ENCODE data around the gene SPATA32. TPM values are rescaled to one million over a fixed set of nuclear protein-coding genes. Genes with fewer than 3 reads are reported as not detected.

The SPATA32 gene
- total and polyA plus RNA-seq, 9 donors, result 0.04 to 0.08 TPM; not detected in 7

DNA sequence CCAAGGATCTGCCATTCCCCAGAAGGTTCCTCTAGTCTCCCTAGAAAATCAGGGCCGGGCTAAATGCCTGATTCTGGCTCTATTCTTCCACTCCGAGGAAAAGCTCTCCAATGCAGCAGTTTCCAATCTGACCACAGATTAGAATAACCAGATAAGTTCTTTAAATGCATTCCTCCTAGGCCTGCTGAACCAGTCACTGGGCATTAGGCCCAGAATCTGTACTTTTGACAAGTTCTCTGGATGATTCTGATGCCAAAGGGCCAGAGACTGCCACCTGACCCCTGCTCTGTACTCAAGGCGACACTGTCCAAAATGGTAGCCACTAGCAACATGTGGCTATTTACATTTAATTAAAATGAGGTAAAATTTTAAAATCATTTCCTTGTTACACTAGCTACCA lies 32.6 kb upstream of the SPATA32 start:
- Histone ChIP-seq H3K4me1 (ENCODE audit: control insufficient read depth, insufficient read depth, low read length) (peaks cover 86% of the 10 kb centered on the region), H3K4me3 (ENCODE audit: low read length) (no peak overlapping the region), H3K36me3 (ENCODE audit: control insufficient read depth, insufficient read depth, low read length) (peaks cover 18% of the 10 kb centered on the region), H3K27me3 (ENCODE audit: control insufficient read depth, insufficient read depth, low read length) (no peaks in the 10 kb centered on the region), H3K27ac (ENCODE audit: low read length) (peak overlapping the region; percentile 81), H3K9me3 (replicated peaks; ENCODE audit: control insufficient read depth, low read depth, low read length) (no peaks in the 10 kb centered on the region)
- 61% methylated on average over 2 of the region's 3 CpGs for WGBS (ENCODE audit: insufficient coverage)
- DNase-seq, result peak; percentile 43

DNA sequence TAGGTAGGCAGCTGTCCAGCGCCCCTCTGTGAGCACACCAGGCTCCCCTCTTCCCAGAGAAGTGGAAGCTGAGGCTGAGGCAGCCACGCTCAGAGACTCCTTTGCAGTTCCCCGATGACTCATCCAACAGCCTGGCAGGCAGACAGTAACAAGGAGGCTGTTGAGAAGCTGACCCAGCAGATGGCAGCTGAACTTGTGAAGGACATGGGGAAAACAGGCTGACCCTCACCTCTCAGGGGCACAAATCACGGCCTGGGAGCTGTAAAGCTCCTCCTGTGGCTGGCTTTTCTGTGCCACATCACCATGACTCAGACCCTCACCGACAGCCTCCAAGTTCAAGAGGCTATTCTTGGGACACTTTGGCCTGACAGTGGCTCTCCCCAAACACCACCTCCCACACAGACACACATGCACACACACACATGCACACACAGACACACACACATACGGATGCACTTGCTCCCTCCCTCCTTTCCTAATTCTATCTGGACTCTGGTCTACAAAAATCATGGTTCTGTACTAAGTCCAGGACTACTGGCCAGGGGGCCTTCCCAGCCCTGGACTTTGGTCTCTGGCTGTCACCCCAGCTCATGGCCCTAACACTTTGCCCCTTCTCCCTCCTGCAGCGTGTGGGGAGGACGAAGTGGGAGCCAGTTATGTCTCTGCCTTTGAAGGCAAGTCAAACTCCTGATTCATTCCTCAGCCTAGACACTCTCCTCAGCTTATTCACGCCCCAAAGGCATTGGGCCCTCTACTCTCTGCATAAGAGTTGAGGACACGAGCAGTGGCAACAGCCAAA lies 31.7 kb upstream of the SPATA32 start:
- WGBS (ENCODE audit: insufficient coverage), result 62% methylated on average over 2 of the region's 10 CpGs
- DNase-seq, result peak; percentile 85
- Histone ChIP-seq H3K27ac (ENCODE audit: low read length) (peak overlapping the region; percentile 81), H3K36me3 (ENCODE audit: control insufficient read depth, insufficient read depth, low read length) (peaks cover 23% of the 10 kb centered on the region), H3K27me3 (ENCODE audit: control insufficient read depth, insufficient read depth, low read length) (no peaks in the 10 kb centered on the region), H3K9me3 (replicated peaks; ENCODE audit: control insufficient read depth, low read depth, low read length) (no peaks in the 10 kb centered on the region), H3K4me1 (ENCODE audit: control insufficient read depth, insufficient read depth, low read length) (peaks cover 86% of the 10 kb centered on the region), H3K4me3 (ENCODE audit: low read length) (no peak overlapping the region)

DNA sequence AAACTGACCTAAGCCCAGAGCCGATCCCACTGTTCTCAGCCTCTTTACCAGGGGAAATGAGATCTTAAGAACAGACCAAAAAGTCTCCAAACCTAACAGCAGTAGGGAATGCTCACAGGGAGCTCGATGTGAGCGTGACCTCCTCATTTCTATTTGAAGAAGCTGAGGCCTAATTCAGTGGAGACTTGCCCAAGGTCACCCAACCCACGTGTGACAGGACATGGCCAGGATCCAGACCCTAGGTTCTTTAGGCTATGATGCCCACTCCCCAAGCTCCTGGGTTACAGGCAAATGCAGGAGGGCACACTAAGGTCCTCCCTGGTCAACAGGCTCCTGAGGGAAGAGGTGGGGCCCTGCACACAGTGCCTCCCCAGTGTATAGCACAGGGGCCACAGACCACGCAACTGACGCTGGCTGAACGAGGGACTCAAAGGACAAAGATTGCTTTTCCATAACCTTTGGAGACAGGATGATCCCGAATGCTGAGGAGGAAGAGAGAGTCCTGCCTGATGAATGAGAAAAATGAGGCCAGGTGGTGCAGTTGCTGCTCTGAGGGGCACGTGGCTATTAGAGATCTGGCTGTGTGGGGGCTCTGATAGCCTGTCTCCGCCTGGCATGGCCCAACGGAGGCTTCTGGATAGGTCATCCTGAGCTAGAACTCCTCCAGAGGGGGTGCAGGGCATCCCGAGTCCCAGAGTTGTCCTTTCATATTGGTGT lies 31.0 kb upstream of the SPATA32 start:
- 61% methylated on average over 7 of the region's 12 CpGs for WGBS (ENCODE audit: insufficient coverage)
- H3K27ac ChIP-seq (ENCODE audit: low read length), result peak overlapping the region; percentile 81

DNA sequence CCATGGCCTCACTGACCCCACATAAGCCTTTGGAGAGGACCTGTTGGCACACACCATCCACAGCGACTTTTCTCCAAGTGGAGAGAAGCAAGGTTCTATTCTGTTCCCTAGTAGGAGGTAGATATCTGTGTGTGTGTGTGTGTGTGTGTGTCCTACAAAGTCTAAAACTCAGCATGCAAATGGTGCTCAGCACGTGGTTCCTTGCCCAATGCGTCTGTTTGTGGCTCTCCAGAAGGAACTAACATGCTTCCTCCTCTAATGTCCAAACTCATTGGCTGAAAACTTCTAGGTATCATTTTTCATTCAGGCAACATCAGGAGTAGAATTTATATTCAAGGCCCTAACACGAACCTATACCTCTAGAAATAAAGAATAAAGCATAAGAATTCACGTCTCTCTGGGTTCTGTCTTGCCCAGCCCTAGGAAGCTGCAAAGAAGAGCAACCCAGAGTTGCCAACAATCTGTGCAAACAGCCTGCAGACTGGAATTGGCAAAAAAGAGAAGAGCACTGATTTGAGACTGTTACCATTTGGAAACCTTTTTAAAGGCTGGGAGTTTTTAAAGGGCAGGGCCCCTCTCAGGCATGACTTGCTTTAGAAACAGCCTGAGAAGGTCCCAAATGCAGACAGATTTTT lies 29.4 kb upstream of the SPATA32 start:
- no peaks in the 10 kb centered on the region for H3K27me3 ChIP-seq (ENCODE audit: control insufficient read depth, insufficient read depth, low read length)
- peak; percentile 71 for DNase-seq
- H3K4me3 ChIP-seq (ENCODE audit: low read length), result no peak overlapping the region
- H3K27ac ChIP-seq (ENCODE audit: low read length), result no peak overlapping the region
- peaks cover 34% of the 10 kb centered on the region for H3K36me3 ChIP-seq (ENCODE audit: control insufficient read depth, insufficient read depth, low read length)
- WGBS (ENCODE audit: insufficient coverage), result 0% methylated on average over 2 of the region's 5 CpGs
- H3K9me3 ChIP-seq (replicated peaks; ENCODE audit: control insufficient read depth, low read depth, low read length), result no peaks in the 10 kb centered on the region
- peaks cover 93% of the 10 kb centered on the region for H3K4me1 ChIP-seq (ENCODE audit: control insufficient read depth, insufficient read depth, low read length)

More for the DNA sequence above, 31.0 kb upstream of the SPATA32 start:
- H3K4me3 ChIP-seq (ENCODE audit: low read length), result no peak overlapping the region
- DNase-seq, result no peak
- H3K36me3 ChIP-seq (ENCODE audit: control insufficient read depth, insufficient read depth, low read length), result peaks cover 23% of the 10 kb centered on the region
- H3K27me3 ChIP-seq (ENCODE audit: control insufficient read depth, insufficient read depth, low read length), result no peaks in the 10 kb centered on the region
- H3K9me3 ChIP-seq (replicated peaks; ENCODE audit: control insufficient read depth, low read depth, low read length), result no peaks in the 10 kb centered on the region
- peaks cover 90% of the 10 kb centered on the region for H3K4me1 ChIP-seq (ENCODE audit: control insufficient read depth, insufficient read depth, low read length)

DNA sequence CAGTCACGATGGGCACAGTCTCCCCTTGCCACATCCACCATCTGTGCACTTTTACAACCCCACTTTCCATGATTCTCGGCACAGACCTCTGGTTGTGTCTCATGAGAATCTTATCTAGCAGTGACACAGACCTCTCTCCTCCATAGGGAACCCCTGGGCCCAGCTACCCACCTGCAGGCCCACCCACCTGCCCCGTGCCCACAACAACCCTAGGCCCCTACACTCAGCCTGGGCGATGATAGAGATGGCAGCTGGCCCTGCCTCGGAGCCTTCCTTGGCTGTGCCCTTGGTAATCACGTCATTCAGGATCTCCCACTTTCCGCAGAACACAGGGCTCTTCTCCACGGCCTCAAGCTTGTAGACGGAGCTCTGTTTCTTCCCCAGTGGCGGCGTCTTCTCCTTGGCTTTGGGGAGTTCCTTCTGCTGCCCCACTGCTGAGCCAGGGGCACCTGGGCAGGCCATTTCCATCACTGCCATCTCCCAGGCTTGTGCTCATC lies 28.4 kb upstream of the SPATA32 start:
- Histone ChIP-seq H3K4me3 (ENCODE audit: low read length) (no peak overlapping the region), H3K27me3 (ENCODE audit: control insufficient read depth, insufficient read depth, low read length) (no peaks in the 10 kb centered on the region), H3K27ac (ENCODE audit: low read length) (no peak overlapping the region), H3K4me1 (ENCODE audit: control insufficient read depth, insufficient read depth, low read length) (peaks cover 85% of the 10 kb centered on the region), H3K9me3 (replicated peaks; ENCODE audit: control insufficient read depth, low read depth, low read length) (no peaks in the 10 kb centered on the region), H3K36me3 (ENCODE audit: control insufficient read depth, insufficient read depth, low read length) (peaks cover 43% of the 10 kb centered on the region)
- 91% methylated on average over 11 of the region's 11 CpGs for WGBS (ENCODE audit: insufficient coverage)
- no peak for DNase-seq

DNA sequence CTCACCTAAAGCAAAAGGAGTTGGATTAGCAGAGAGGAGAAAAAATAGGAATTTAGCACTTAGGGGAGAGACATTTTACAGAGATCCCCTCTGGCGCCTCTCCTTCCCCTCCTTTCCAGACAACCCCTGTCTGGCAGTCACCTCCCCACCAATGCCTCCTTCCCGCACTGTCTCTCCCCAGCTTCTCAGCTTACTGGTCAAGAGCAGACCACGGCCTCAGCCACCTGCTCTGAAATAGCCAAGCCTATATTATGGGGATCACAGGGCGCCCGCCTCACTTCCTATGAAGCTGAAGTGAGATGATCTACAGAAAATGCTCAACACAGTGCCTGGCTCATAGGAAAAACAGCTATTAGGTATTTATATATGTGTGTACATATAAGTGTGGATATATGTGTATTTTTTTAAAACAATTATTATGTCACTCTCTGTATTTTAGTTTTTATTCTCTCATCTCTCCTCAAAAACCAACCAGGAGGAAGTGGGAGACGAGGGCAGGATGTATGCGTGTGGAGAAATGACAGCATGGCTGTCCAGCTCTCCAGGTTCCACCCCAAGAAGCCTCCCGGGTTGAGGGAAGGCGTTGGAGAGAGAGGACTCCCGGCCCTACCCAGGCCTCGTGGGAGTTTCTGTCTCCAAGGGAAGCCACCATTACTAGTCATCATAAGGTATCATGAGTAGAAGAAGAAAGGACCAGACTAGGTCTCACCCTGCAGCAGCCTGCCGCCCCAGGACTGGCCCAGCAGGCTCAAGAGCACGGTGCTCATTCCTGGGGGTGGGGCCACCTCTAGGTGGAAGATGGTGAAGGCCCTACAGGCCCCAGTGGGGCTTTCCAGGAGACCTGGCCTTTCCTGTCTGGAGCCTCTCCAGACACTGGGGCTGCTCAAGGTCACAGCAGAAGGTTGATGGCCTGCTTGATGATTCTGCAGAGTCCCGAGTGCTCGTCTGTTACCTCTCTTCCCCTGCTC lies 27.7 kb upstream of the SPATA32 start:
- peak overlapping the region; percentile 89 for H3K27ac ChIP-seq (ENCODE audit: low read length)
- WGBS (ENCODE audit: insufficient coverage), result 70% methylated on average over 9 of the region's 15 CpGs

DNA sequence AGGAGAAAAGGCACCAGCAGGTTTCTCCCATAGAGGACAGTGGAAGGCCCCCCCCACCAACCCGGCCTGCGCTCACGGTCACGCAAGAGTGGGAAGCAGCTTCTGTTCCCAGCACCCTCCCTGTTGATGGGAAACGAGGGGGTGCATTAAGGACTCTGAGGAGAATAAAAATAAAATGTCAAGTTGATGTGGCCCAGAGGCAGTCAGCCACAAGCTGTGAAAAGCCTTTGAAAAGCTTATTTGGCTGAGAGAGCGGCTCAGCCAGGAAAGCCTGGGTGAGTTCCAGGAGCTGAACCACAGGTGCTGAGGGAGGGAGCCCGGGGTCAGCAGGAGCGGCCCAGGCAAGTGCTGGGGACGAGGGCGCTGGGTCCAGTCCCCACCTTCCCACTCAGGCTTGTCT lies 26.9 kb upstream of the SPATA32 start:
- no peaks in the 10 kb centered on the region for H3K27me3 ChIP-seq (ENCODE audit: control insufficient read depth, insufficient read depth, low read length)
- H3K9me3 ChIP-seq (replicated peaks; ENCODE audit: control insufficient read depth, low read depth, low read length), result no peaks in the 10 kb centered on the region
- H3K4me1 ChIP-seq (ENCODE audit: control insufficient read depth, insufficient read depth, low read length), result peaks cover 85% of the 10 kb centered on the region
- 51% methylated on average over 5 of the region's 10 CpGs for WGBS (ENCODE audit: insufficient coverage)
- no peak overlapping the region for H3K4me3 ChIP-seq (ENCODE audit: low read length)
- peaks cover 57% of the 10 kb centered on the region for H3K36me3 ChIP-seq (ENCODE audit: control insufficient read depth, insufficient read depth, low read length)
- H3K27ac ChIP-seq (ENCODE audit: low read length), result peak overlapping the region; percentile 89
- DNase-seq, result peak; percentile 63

More for the DNA sequence above, 27.7 kb upstream of the SPATA32 start:
- peak; percentile 40 for DNase-seq
- H3K4me3 ChIP-seq (ENCODE audit: low read length), result no peak overlapping the region
- peaks cover 50% of the 10 kb centered on the region for H3K36me3 ChIP-seq (ENCODE audit: control insufficient read depth, insufficient read depth, low read length)
- H3K27me3 ChIP-seq (ENCODE audit: control insufficient read depth, insufficient read depth, low read length), result no peaks in the 10 kb centered on the region
- H3K4me1 ChIP-seq (ENCODE audit: control insufficient read depth, insufficient read depth, low read length), result peaks cover 85% of the 10 kb centered on the region
- no peaks in the 10 kb centered on the region for H3K9me3 ChIP-seq (replicated peaks; ENCODE audit: control insufficient read depth, low read depth, low read length)

DNA sequence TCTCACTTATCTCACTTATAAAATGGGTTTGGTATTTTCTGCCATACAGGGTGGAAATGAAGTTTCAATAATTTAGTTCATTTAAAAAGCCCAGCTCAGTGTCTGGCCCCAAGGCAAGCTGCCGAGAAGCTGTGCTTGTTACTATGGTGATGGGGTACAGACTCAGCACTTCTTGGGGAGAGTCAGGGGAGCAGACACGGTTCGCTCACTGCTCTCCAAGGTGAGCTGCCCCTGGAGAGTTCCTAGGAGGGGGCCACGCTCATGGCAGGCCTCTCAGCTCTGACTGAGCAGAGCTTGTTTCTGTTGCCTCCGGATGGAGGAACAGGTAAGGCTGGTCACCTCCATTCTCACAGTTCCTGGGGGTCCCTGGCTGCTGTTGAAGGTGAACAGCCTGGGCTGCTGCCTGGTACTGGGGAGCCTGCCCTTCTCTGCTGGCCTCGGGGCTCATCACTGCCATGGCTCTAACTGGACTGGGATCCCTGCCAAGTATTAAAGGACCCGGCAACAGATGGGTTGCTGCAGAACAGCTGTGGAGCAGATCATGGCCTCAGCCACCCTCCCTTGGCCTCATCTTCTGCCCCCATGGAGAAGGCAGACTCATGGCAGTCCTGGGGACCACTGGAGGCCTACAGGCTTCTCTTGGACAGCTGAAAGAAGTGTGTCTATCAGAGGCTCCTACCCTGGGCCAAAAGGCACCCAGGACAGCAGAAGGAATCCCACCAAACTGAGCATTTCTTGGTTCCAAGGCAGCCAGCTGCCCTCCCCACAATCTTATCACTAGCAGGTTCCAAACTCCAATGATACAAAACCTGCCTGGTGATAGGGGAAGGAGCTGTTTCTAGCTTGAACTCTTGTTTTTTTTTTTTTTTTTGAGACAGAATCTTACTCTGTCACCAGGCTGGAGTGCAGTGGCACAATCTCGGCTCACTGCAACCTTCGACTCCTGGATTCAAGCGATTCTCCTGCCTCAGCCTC lies 25.9 kb upstream of the SPATA32 start:
- H3K36me3 ChIP-seq (ENCODE audit: control insufficient read depth, insufficient read depth, low read length), result peaks cover 60% of the 10 kb centered on the region
- WGBS (ENCODE audit: insufficient coverage), result 61% methylated on average over 10 of the region's 10 CpGs
- no peaks in the 10 kb centered on the region for H3K27me3 ChIP-seq (ENCODE audit: control insufficient read depth, insufficient read depth, low read length)
- H3K4me1 ChIP-seq (ENCODE audit: control insufficient read depth, insufficient read depth, low read length), result peaks cover 85% of the 10 kb centered on the region
- peak; percentile 89 for DNase-seq
- no peak overlapping the region for H3K4me3 ChIP-seq (ENCODE audit: low read length)
- no peaks in the 10 kb centered on the region for H3K9me3 ChIP-seq (replicated peaks; ENCODE audit: control insufficient read depth, low read depth, low read length)
- peak overlapping the region; percentile 89 for H3K27ac ChIP-seq (ENCODE audit: low read length)

All from muscle of leg (tissue), 11 donors.